Left lobe of liver (tissue), 2 donors: ENCODE data around the gene TTLL12. TPM values are rescaled to one million over a fixed set of nuclear protein-coding genes. Genes with fewer than 3 reads are reported as not detected.

Source experiments
- ATAC-seq: fragments of 200-7000 bp; cut with Tn5 transposase; one replicate; pipeline ENCODE4 v1.9.1; 2020; ENCODE audit warnings: mild to moderate bottlenecking, moderate library complexity
- DNase-seq: peaks from one replicate; pipeline ENCODE4 v3.0.0-alpha.2; 2020; ENCODE audit warnings: low spot score
- total RNA-seq: library from RNA; stranded (reverse); gene quantifications from one replicate; pipeline ENCODE4 v1.2.1, GENCODE V29; 2021
- donor health status: DM: no; HTN: no; CAD: no; lungs with moderate emphysema.
- donor health status: DM: no; HTN: yes; CAD: no.

TTLL12 gene
- total RNA-seq, 1 donor from 2014 or later = 26.6 TPM

DNA sequence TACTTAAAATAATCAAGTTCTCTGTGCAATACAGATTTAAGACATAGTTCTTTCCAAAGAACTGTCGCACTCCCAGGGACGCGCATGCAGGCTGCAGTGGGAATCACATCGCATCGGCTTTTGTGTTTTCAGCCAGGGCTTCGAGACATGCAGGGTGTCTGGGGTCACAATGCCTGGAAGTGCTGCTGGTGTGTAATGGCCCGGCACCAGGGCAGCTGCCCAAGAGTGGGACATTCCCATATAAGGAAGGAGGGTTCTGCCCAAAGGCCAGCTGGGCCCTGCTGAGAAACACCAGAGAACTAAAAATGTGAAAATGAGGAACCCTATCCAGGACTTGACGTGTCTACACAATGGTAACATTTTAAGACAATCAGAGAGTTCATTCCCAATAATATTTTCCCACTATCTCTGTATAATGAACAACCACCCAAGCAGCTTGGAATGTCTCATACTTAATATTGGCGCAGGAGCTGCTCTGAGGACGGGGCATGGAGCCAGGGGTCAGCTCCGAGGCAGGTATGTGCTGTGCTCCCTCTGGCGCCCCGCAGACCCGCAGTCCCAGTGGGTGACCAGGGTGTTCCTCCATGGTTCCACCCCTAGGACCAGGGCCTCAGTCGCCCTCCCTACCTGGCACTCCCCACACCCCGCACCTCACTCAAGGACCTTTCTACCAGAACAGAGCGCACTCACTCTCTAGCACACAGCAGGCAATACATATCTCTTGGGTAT is 55.0 kb downstream of the TTLL12 start:
- no peak for ATAC-seq

DNA sequence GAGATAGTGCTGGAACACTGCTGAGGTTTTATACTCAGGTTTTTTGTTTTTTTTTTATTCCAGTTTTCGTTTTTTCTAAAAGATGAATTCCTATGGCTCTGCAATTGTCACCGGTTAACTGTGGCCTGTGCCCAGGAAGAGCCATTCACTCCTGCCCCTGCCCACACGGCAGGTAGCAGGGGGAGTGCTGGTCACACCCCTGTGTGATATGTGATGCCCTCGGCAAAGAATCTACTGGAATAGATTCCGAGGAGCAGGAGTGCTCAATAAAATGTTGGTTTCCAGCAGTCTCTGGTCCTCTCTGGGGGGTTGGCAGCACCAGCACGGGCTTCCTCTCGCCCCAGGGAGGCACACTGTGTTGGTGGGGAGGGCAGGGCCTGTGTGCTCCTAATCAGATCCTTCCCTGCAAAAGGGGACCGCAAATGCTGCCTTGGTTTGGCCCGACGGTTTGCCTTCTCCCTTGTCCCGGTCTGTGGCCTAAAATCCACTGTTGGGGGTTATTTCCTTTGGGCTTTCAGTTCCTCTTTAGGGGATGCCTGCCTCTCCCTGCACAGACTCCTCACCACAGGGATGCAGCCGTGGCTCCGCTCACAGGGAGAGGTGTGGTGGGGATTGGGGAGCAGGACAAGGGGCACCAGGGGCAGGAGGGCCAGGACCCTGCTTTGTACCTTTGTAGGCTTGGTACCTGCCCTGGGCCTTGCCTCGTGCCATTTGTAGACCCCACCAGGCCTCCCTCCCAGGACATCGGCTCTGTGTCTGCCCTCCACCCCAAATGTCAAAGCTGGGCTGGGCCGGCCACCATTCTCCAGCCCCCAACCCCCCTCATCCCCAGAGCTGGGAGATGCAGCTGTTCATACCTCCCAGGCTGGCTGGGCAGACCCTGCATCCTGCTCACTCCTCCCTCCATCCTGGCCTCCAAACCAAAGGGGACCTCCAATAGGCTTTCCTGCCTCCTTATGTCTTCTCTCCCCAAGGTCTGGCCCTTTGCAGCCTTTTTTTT is 57.2 kb downstream of the TTLL12 start:
- DNase-seq (no peak), ATAC-seq (no peak)

More for the DNA sequence above, 55.0 kb downstream of the TTLL12 start:
- no peak for DNase-seq

DNA sequence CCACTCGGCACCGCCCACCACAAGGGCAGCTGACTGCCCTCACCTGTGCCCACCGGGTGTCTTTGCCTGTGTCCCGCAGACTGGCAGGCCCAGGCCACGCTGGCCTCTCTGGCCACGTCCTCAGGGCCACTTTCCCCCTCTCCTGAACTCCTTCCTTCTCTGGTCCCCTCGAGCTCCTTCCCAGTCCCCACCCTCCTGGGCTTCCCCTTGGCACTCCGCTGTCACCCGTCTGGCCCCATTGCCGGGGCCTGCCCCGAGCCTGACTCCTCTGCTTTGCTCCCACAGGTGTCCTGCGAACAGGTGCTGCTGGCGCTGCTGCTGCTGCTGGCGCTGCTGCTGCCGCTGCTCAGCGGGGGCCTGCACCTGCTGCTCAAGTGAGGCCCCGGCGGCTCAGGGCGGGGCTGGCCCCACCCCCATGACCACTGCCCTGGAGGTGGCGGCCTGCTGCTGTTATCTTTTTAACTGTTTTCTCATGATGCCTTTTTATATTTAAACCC is 58.0 kb downstream of the TTLL12 start:
- DNase-seq (no peak), ATAC-seq (no peak)

DNA sequence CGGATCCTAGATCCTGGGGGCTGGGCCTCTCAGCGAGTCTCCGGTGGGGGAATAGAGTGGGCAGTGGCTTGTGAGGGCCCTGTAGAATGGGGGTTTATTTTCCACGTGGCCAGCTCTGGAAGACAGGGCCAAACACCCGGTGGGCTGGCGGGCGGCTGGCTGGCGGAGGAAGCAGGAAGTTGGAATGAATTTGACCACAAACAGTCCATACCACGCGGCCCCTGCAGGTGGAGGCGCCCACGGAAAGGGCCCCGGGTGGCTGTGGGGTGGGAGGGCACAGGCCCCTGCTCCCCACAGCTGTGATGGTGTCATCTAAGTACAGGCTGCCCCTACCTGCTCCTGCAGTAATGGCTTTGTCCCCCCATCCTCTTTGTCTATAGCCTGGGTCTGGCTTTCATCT is 58.8 kb downstream of the TTLL12 start:
- no peak for DNase-seq
- no peak for ATAC-seq

DNA sequence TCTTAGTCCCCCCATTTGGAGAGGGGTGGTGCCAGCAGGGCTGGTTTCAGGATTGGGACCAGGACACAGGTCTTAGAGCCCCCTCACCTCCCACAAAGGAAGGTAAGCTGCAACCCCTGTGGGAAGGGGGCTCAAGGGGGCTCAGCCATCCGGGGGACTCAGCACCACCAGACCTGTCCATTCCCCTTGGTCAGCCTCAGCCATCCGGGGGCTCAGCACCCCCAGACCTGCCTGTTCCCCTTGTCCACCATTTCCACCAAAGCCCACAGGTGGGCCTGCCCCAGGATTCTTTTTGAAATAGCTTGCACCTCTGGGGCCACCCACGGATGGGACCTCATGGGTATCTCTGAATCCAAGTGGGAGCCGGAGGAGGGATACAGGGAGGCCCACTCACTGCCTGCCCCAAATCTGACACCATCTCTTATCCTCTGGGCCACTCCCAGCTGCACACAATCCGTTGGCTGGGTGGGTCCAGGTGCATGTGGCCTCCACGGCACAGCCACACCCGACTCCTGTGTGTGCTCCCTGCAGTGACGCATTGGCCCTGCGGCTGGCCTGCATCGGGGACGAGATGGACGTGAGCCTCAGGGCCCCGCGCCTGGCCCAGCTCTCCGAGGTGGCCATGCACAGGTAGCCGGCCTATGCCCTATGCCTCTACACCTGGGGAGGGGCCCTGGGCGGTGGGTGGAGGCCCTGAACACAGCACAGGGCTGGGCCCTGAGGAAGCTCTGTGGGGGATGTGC is 59.6 kb downstream of the TTLL12 start:
- ATAC-seq = no peak
- DNase-seq = no peak

DNA sequence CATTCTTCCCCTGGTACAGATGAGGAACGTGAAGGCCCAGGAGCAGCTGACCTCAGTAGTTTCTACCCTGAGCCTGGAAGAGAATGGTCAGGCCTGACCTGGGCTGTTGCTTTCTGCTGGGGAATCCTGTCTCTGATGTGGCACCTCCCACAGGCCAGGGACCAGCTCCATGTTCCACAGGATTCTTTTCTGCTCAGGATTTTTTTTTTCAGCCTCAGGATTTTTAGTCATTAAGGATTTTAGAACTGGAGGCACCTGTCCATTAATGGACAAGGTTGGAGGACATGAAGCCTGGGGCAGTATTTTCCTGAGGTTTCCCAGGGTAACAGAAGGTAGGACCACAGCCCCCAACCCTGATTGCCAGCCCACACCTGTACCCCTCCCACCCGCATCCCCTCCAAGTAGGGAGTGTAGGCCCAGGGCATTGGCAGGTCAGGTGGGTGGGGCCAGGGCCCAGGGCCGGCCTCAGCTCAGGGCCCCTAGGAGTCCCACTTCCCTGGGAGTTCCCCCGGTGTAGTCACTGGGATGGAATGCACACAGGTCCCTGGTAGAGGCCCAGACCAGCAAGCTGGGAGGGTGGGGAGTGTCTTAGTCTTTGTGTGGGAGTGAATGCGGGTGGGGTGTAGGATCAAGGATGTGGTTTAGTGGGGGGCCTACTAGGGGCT is 60.3 kb downstream of the TTLL12 start:
- ATAC-seq (no peak), DNase-seq (no peak)

DNA sequence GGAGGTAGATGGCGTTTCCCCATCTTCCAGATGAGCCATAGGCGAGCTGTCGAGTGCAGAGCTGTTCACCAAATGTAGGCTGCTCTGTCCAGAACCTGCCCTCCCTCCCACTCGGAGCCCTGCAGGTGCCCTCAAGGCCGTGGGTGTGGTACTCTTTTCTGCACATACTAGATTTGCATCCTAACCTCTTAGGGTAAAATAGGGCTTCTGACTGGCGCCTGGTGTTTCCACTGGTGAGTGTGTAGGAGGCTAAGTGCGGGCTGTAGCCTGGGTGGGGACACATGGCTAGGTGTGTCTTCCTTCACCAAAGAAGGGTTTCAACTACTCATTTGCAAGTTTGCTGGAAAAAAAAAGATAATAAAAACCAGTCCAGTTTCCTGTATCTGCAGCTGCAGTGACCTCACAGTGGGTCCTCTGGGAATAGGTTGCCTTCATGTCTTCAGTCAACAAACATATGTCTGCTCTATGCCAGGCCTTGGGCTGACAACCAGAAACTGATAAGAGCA is 67.9 kb downstream of the TTLL12 start:
- DNase-seq = no peak
- ATAC-seq = no peak

DNA sequence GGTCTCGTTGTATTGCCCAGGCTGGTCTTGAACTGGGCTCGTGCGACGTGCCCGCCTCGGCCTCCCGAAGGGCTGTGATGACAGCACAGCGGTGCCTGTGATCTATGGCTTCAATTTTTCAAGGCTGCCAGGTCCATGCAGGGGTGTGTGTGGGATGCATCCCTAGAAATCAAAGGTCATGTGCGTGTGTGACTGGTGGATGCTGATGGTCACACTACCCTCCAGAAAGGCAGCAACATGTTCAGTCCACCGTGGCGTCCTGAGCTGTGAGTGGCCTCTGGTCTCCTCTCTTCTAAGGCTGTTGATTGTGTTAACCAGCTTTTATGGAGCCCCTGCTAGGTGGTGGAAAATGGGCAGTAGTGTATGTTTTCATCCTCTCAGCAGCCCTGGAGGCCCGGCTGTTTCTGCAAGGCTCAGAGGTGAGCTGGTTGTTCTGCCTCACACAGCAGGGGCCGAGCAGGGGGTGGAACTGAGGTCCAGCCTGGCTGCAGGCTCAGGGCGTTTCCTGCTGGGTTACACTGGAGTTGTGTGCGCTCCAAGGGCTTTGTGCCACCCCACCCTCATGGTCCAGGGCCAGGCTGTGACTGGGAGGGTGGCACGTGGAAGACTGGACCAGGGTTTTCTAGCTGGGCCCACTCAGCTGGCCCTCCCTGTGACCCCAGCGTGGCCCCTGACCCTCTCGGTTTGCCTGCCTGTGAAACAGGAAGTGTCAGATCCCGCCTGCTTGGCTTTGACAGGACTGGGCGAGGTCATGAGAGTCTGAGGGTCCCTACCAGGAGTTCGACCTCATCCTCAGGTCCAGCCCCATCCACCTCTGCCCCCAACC is 68.7 kb downstream of the TTLL12 start:
- ATAC-seq (no peak), DNase-seq (no peak)

DNA sequence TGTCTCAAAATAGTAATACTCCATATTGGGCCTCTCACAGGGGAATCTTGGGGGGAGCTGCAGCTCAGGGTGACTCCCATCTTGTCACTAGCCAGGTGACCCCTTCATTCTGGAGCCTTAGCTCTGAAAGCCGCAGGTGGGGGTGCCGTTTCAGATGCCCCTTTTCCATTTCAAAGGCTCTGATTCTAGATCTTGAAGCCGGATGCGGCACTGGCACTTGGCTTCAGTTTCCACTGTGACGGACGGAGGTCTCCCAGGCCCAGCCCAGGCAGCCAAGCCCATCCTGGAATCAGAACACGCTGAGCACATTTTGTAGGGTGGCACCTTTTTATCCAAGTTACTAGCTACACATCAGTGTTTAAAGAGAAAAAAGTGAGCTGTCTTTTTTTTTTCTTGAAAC is 70.0 kb downstream of the TTLL12 start:
- ATAC-seq (no peak), DNase-seq (no peak)

Other genes starting within 250 kb of the TTLL12 start
- 23.8 TPM for gene PACSIN2, start 172.0 kb downstream of the TTLL12 start, total RNA-seq
- 0.65 TPM for gene TTLL1, start 97.7 kb downstream of the TTLL12 start, total RNA-seq
- gene BIK, start 76.4 kb downstream of the TTLL12 start, total RNA-seq = 0.25 TPM
- gene MCAT, start 43.7 kb downstream of the TTLL12 start, total RNA-seq = 13.6 TPM
- gene TSPO, start 35.6 kb downstream of the TTLL12 start, total RNA-seq = 32.2 TPM
- gene SCUBE1, start 156.2 kb upstream of the TTLL12 start, total RNA-seq = 2.9 TPM
- gene MPPED1, start 224.9 kb upstream of the TTLL12 start, total RNA-seq = 2.6 TPM